Fibroblast of lung (primary cell): Measurements from ENCODE around the gene LCLAT1. TPM values are rescaled to one million over a fixed set of nuclear protein-coding genes. Genes with fewer than 3 reads are reported as not detected.

Experiments used
- DNase-seq, 2 donors: peaks; one replicate each; pipeline versions ENCODE4 v3.0.0 to v3.0.0-alpha.2; 2010; ENCODE audit warnings: low read depth in 2 of 2
- H2AFZ ChIP-seq: 2 replicates; pipeline ENCODE4 v1.5.1; 2012; ENCODE audit warnings: low read length, control low read depth, inconsistent platforms
- H3K27ac ChIP-seq: 2 replicates; pipeline ENCODE4 v1.5.1; 2011; ENCODE audit warnings: low read length, control low read depth; ENCODE audit not compliant: insufficient read depth
- H3K27me3 ChIP-seq: 2 replicates; pipeline ENCODE4 v1.5.1; 2011; ENCODE audit warnings: mild to moderate bottlenecking, low read length; ENCODE audit not compliant: control insufficient read depth, insufficient read depth
- H3K36me3 ChIP-seq: 2 replicates; pipeline ENCODE4 v1.5.1; 2011; ENCODE audit warnings: low read length; ENCODE audit not compliant: control insufficient read depth, insufficient read depth
- H3K4me1 ChIP-seq: 2 replicates; pipeline ENCODE4 v1.5.1; 2011; ENCODE audit warnings: low read length; ENCODE audit not compliant: control insufficient read depth, insufficient read depth; ENCODE audit errors: extremely low read depth
- H3K4me2 ChIP-seq: 2 replicates; pipeline ENCODE4 v1.5.1; 2011; ENCODE audit warnings: low read length, control low read depth; ENCODE audit not compliant: insufficient read depth; ENCODE audit errors: extremely low read depth
- H3K4me3 ChIP-seq, 4 experiments: fragments of 200-600 bp in 1 of 4; sonication (generic) in 1 of 4; replicated peaks in 1 of 4; 2 replicates each; pipeline ENCODE4 v1.5.1; 2011 to 2016; ENCODE audit warnings: low read length in 4 of 4, low read depth in 3 of 4, mild to moderate bottlenecking in 3 of 4, control low read depth in 2 of 4, inconsistent platforms in 1 of 4, mixed read lengths in 1 of 4; ENCODE audit not compliant: insufficient read depth in 1 of 4; ENCODE audit errors: control extremely low read depth in 1 of 4
- H3K79me2 ChIP-seq: 2 replicates; pipeline ENCODE4 v1.5.1; 2012; ENCODE audit warnings: mild to moderate bottlenecking, low read length, inconsistent platforms; ENCODE audit not compliant: control insufficient read depth, insufficient read depth
- H3K9ac ChIP-seq: 2 replicates; pipeline ENCODE4 v1.5.1; 2011; ENCODE audit warnings: mild to moderate bottlenecking, low read length, control low read depth; ENCODE audit not compliant: insufficient read depth
- H3K9me3 ChIP-seq: 2 replicates; pipeline ENCODE4 v1.5.1; 2012; ENCODE audit warnings: low read depth, low read length; ENCODE audit not compliant: control insufficient read depth, insufficient read depth
- H4K20me1 ChIP-seq: 2 replicates; pipeline ENCODE4 v1.5.1; 2011; ENCODE audit warnings: low read length; ENCODE audit not compliant: control insufficient read depth, insufficient read depth; ENCODE audit errors: extremely low read depth
- EZH2 ChIP-seq: IDR thresholded peaks from 2 replicates; pipeline ENCODE4 v1.5.1; 2012; ENCODE audit warnings: low read length, control low read depth, mild to moderate bottlenecking; ENCODE audit errors: missing control alignments
- polyA plus RNA-seq, 2 donors: library from polyadenylated mRNA; depleted of rRNA in 1 of 2; stranded (reverse) in 1 of 2; unstranded in 1 of 2; fragments of >200 nt; gene quantifications; 2 replicates each; pipeline ENCODE4 v1.2.1, GENCODE V29; 2011 to 2012; ENCODE audit warnings: missing spikeins in 1 of 2
- total RNA-seq: library from RNA; depleted of rRNA; stranded (reverse); fragments of >200 nt; gene quantifications from 2 replicates; pipeline ENCODE4 v1.2.1, GENCODE V29; 2014
- TF ChIP-seq, protein P1 (sequence below), 2 donors: IDR thresholded peaks in 1 of 2; conservative IDR thresholded peaks in 1 of 2; 1 replicate in 1 of 2; 2 replicates in 1 of 2; pipeline ENCODE4 v1.5.1; 2011 to 2012; ENCODE audit warnings: low read length in 2 of 2, control low read depth in 1 of 2, inconsistent platforms in 1 of 2, low read depth in 1 of 2, mild to moderate bottlenecking in 1 of 2

LCLAT1 gene
- total and polyA plus RNA-seq, 2 donors (not counting 1 experiment from before 2014, with no cell fraction given): 43.3 to 45.9 TPM

DNA sequence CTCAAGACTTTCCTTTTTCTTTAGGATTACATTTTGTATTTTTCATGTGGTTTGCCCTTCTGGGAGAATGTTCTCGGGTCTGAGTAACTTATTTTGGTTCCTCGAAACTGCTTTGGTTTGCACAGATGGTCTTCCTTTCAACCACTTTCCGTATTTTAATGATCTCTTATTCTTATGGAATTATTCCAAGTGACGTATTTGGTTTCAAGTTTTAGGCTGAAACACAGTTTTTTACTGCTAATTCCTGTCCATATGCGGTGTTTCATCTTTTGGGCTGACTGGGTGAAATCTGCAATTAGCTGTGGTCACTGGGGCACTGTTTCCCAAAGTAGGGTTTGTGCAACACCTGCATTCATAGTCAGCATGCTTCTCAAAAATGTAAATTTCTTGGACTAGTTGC lies 237.5 kb downstream of the LCLAT1 start:
- peak in 1 of 2 donors; percentile 74 for DNase-seq
- Histone ChIP-seq H3K9me3 (no peaks in the 10 kb centered on the region), H3K27ac (no peak overlapping the region), H3K79me2 (no peaks in the 10 kb centered on the region), H3K4me2 (no peak overlapping the region), H3K4me3 (no peak overlapping the region), H3K27me3 (no peaks in the 10 kb centered on the region), H4K20me1 (no peaks in the 10 kb centered on the region), H3K4me1 (no peaks in the 10 kb centered on the region), H3K36me3 (no peaks in the 10 kb centered on the region), H2AFZ (no peak overlapping the region), H3K9ac (no peak overlapping the region)
- TF ChIP-seq EZH2: no peak
- TF ChIP-seq, protein P1, sequence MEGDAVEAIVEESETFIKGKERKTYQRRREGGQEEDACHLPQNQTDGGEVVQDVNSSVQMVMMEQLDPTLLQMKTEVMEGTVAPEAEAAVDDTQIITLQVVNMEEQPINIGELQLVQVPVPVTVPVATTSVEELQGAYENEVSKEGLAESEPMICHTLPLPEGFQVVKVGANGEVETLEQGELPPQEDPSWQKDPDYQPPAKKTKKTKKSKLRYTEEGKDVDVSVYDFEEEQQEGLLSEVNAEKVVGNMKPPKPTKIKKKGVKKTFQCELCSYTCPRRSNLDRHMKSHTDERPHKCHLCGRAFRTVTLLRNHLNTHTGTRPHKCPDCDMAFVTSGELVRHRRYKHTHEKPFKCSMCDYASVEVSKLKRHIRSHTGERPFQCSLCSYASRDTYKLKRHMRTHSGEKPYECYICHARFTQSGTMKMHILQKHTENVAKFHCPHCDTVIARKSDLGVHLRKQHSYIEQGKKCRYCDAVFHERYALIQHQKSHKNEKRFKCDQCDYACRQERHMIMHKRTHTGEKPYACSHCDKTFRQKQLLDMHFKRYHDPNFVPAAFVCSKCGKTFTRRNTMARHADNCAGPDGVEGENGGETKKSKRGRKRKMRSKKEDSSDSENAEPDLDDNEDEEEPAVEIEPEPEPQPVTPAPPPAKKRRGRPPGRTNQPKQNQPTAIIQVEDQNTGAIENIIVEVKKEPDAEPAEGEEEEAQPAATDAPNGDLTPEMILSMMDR (conservative IDR thresholded peaks at IDR 0.05 in 1 of 2, IDR thresholded peaks at IDR 0.05 in 1 of 2; ENCODE audit: low read depth in 1 of 2, low read length in 2 of 2): no peak

DNA sequence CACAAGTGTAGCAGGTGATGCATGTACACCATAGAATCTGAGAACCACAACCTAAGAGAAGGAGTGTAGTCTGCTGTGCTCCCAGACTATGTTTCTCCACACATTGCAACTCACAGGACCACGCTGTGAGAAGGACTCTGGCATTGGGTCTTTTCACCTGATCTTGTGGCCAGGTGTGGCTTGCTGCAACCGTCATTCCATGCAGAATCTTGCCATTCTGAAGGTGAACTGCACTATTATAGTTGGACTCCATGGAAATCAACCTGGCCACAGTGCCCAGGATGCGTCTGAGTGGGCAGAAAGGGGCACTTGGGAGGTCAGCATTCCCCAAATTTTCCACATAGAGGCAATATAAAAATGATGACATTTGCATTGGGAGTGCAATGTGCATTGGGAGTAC lies 237.9 kb downstream of the LCLAT1 start:
- Histone ChIP-seq H3K9me3 (no peaks in the 10 kb centered on the region), H3K4me3 (no peak overlapping the region), H3K9ac (no peak overlapping the region), H2AFZ (no peak overlapping the region), H4K20me1 (no peaks in the 10 kb centered on the region), H3K4me1 (no peaks in the 10 kb centered on the region), H3K27me3 (no peaks in the 10 kb centered on the region), H3K4me2 (no peak overlapping the region), H3K27ac (no peak overlapping the region), H3K79me2 (no peaks in the 10 kb centered on the region), H3K36me3 (no peaks in the 10 kb centered on the region)
- DNase-seq: no peak
- TF ChIP-seq EZH2: no peak
- TF ChIP-seq, protein P1 (conservative IDR thresholded peaks at IDR 0.05 in 1 of 2, IDR thresholded peaks at IDR 0.05 in 1 of 2; ENCODE audit: low read depth in 1 of 2, low read length in 2 of 2): no peak

DNA sequence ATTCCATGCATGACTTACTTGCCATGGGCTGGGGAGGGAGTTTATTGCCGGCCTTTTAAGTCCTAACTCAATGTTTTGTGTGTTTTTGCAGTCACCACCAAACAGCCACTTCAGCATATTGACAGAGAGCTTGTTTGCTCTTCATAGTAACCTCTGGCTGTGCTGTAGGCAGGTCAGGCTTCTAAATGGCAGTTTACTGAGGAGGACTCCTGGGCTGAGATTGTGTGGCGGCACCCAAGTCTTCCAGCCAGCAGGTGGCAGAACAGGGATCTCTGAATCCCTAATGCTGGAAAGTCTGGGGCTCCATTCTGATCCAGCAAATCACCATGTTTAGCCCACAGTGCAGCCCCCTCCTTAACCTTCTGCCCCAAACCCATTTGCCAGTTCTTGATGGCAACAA lies 239.0 kb downstream of the LCLAT1 start:
- Histone ChIP-seq H3K9ac (no peak overlapping the region), H3K27ac (no peak overlapping the region), H3K79me2 (no peaks in the 10 kb centered on the region), H3K27me3 (no peaks in the 10 kb centered on the region), H3K36me3 (no peaks in the 10 kb centered on the region), H2AFZ (no peak overlapping the region), H4K20me1 (no peaks in the 10 kb centered on the region), H3K4me3 (no peak overlapping the region), H3K4me2 (no peak overlapping the region), H3K4me1 (no peaks in the 10 kb centered on the region), H3K9me3 (no peaks in the 10 kb centered on the region)
- DNase-seq: no peak
- TF ChIP-seq, protein P1 (conservative IDR thresholded peaks at IDR 0.05 in 1 of 2, IDR thresholded peaks at IDR 0.05 in 1 of 2; ENCODE audit: low read depth in 1 of 2, low read length in 2 of 2): no peak
- TF ChIP-seq EZH2: no peak
